BLaER1 (cell line): ENCODE results near the gene ADARB1.

Experiments used
- H3K27ac ChIP-seq: shearing (Covaris generic); formaldehyde crosslinking; 2 replicates; pipeline ENCODE4 v1.8.1; 2022
- H3K27me3 ChIP-seq: shearing (Covaris generic); formaldehyde crosslinking; 2 replicates; pipeline ENCODE4 v1.8.1; 2022
- H3K36me3 ChIP-seq: shearing (Covaris generic); formaldehyde crosslinking; 2 replicates; pipeline ENCODE4 v1.8.1; 2022
- H3K4me1 ChIP-seq: shearing (Covaris generic); formaldehyde crosslinking; 2 replicates; pipeline ENCODE4 v1.8.1; 2022
- H3K4me2 ChIP-seq: shearing (Covaris generic); formaldehyde crosslinking; 2 replicates; pipeline ENCODE4 v1.8.1; 2022
- H3K4me3 ChIP-seq: shearing (Covaris generic); formaldehyde crosslinking; 2 replicates; pipeline ENCODE4 v1.8.1; 2022
- H3K9ac ChIP-seq: shearing (Covaris generic); formaldehyde crosslinking; 2 replicates; pipeline ENCODE4 v1.8.1; 2022
- H3K9me3 ChIP-seq: shearing (Covaris generic); formaldehyde crosslinking; 2 replicates; pipeline ENCODE4 v1.8.1; 2022
- H4K20me1 ChIP-seq: shearing (Covaris generic); formaldehyde crosslinking; 2 replicates; pipeline ENCODE4 v1.8.1; 2022
- Cebpa-rat ChIP-seq: shearing (Covaris generic); IDR thresholded peaks from 2 replicates; pipeline ENCODE4 v1.8.1; 2022

ADARB1 gene

DNA sequence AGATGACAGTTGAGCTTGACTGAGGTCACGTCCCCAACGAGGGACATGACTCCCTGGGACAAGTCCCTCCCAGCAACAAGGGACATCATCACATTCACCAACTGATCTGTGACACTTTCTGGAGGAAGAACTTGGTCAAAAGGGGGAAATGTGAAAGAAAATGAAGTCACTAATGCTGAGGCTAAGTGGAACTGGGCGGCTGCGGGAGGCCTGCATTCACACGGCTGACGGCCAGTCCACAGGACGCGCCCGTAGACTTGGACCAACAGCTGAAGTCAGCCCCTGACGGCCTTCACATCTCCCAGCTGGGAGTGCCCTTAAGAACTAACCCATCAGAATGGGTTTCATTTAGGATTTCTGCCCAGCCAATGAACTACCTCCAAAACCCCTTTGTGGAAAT lies 186.7 kb downstream of the ADARB1 start:
- H3K9me3 ChIP-seq, result no peaks in the 10 kb centered on the region
- peaks cover 35% of the 10 kb centered on the region for H3K4me1 ChIP-seq
- H3K36me3 ChIP-seq, result peaks cover 30% of the 10 kb centered on the region
- H3K9ac ChIP-seq, result no peak overlapping the region
- no peak overlapping the region for H3K4me2 ChIP-seq
- no peak overlapping the region for H3K27ac ChIP-seq
- peaks cover 4% of the 10 kb centered on the region; the same call in 1 of the 2 replicates for H4K20me1 ChIP-seq
- H3K27me3 ChIP-seq, result no peaks in the 10 kb centered on the region
- H3K4me3 ChIP-seq, result no peak overlapping the region
- no peak for TF ChIP-seq Cebpa-rat

- H3K4me2 ChIP-seq, result no peak overlapping the region
- no peak overlapping the region for H3K4me3 ChIP-seq
- no peak overlapping the region for H3K9ac ChIP-seq
- no peak overlapping the region for H3K27ac ChIP-seq
- peaks cover 35% of the 10 kb centered on the region for H3K4me1 ChIP-seq
- TF ChIP-seq Cebpa-rat, result no peak
- H3K36me3 ChIP-seq, result peaks cover 38% of the 10 kb centered on the region
- no peaks in the 10 kb centered on the region for H3K9me3 ChIP-seq
- H3K27me3 ChIP-seq, result no peaks in the 10 kb centered on the region
- peaks cover 8% of the 10 kb centered on the region; the same call in 1 of the 2 replicates for H4K20me1 ChIP-seq
Observed at GRCh38 chr21:45262041-45262581, 187.7 kb downstream of the ADARB1 start.

GRCh38 chr21:45262616-45263015 lies 188.2 kb downstream of the ADARB1 start:
- peaks cover 43% of the 10 kb centered on the region for H3K36me3 ChIP-seq
- H3K4me3 ChIP-seq, result no peak overlapping the region
- H3K4me1 ChIP-seq, result peaks cover 35% of the 10 kb centered on the region
- H3K4me2 ChIP-seq, result no peak overlapping the region
- no peak overlapping the region for H3K9ac ChIP-seq
- no peak overlapping the region for H3K27ac ChIP-seq
- peaks cover 8% of the 10 kb centered on the region; the same call in 1 of the 2 replicates for H4K20me1 ChIP-seq
- TF ChIP-seq Cebpa-rat, result no peak
- no peaks in the 10 kb centered on the region for H3K27me3 ChIP-seq
- H3K9me3 ChIP-seq, result peaks cover 5% of the 10 kb centered on the region

DNA sequence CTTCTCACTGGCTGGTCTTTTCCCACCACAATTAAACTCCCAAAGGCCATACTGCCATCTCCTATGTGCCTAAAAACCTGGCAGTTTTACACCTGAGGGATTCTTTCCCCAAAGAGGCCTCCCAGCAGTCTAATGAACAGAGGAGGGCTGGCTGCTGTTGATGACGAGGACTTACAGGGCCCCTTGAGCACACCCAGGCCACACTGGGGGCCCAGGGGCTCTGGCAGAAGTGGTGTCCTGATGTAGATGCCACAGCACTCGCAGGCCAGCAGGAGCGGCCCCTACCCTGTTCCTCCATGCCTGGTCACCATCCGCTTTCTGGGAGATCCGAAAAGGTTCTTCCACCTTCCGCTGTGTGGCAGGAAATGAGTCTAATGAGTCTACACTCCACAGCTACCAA lies 189.2 kb downstream of the ADARB1 start:
- Histone ChIP-seq H3K27ac (no peak overlapping the region), H4K20me1 (peaks cover 8% of the 10 kb centered on the region; the same call in 1 of the 2 replicates), H3K4me1 (peaks cover 30% of the 10 kb centered on the region), H3K9ac (no peak overlapping the region), H3K27me3 (no peaks in the 10 kb centered on the region), H3K9me3 (peaks cover 7% of the 10 kb centered on the region), H3K4me2 (no peak overlapping the region), H3K4me3 (no peak overlapping the region), H3K36me3 (peaks cover 47% of the 10 kb centered on the region)
- no peak for TF ChIP-seq Cebpa-rat

- peaks cover 9% of the 10 kb centered on the region for H3K9me3 ChIP-seq
- peaks cover 47% of the 10 kb centered on the region for H3K36me3 ChIP-seq
Observed at GRCh38 chr21:45264146-45264911, 189.9 kb downstream of the ADARB1 start.

GRCh38 chr21:45264912-45265515 lies 190.6 kb downstream of the ADARB1 start:
- TF ChIP-seq Cebpa-rat, result no peak
- no peaks in the 10 kb centered on the region for H3K27me3 ChIP-seq
- peaks cover 54% of the 10 kb centered on the region for H3K36me3 ChIP-seq
- H3K9me3 ChIP-seq, result peaks cover 16% of the 10 kb centered on the region
- H3K4me1 ChIP-seq, result peaks cover 30% of the 10 kb centered on the region
- H3K4me2 ChIP-seq, result no peak overlapping the region
- no peak overlapping the region for H3K27ac ChIP-seq
- peaks cover 8% of the 10 kb centered on the region; the same call in 1 of the 2 replicates for H4K20me1 ChIP-seq
- no peak overlapping the region for H3K9ac ChIP-seq
- H3K4me3 ChIP-seq, result no peak overlapping the region

More at GRCh38 chr21:45264146-45264911, 189.9 kb downstream of the ADARB1 start:
- Histone ChIP-seq H4K20me1 (peaks cover 8% of the 10 kb centered on the region; the same call in 1 of the 2 replicates), H3K4me1 (peaks cover 30% of the 10 kb centered on the region), H3K4me2 (no peak overlapping the region), H3K27me3 (no peaks in the 10 kb centered on the region), H3K27ac (no peak overlapping the region), H3K9ac (no peak overlapping the region), H3K4me3 (no peak overlapping the region)
- no peak for TF ChIP-seq Cebpa-rat

DNA sequence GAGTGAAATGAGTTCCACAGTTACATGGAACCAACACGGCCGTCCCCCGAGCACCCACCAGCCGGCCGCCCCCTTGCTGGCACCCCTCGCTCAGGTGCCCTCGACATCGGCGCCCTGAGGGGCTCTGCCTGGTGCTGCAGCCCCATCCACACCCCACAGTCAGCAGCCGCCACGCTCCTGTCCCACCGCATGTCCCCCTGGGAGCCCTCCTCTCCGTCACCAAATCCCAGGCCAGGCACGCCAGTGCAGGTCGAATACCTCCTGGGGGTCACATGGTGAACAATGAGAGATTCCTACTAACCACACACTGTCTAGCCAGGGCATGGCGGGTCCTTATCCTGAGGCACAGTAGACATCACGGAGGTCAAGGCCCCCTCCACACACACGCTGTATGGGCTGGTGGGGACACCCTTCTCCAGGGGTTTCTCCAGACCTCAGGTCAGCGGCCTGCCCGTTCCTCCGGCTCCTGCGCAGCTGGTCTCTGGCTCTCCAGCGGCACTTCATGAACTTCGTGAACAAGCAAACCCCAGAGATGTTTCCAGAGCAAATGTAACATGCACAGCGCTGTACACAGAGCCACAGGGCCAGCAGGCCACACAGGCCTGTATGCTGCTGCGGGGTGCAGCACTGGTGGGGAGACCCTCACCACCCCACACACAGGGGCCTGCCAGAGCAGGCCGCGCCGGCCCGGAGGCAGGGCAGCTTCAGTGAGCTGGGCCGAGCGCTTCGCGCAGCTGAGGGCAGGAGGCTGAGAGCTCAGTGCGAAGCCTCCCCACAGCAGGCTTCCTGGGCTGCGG lies 191.5 kb downstream of the ADARB1 start:
- no peak for TF ChIP-seq Cebpa-rat
- Histone ChIP-seq H3K9ac (0 out of 2 replicates have a peak overlapping the region, but pooled peaks have one; percentile 31), H3K36me3 (peaks cover 63% of the 10 kb centered on the region), H3K9me3 (peaks cover 25% of the 10 kb centered on the region), H3K4me2 (peak overlapping the region; percentile 69), H3K4me1 (peaks cover 21% of the 10 kb centered on the region), H3K4me3 (no peak overlapping the region), H4K20me1 (peaks cover 8% of the 10 kb centered on the region; the same call in 1 of the 2 replicates), H3K27me3 (no peaks in the 10 kb centered on the region), H3K27ac (peak overlapping the region; percentile 82)

- peaks cover 33% of the 10 kb centered on the region for H3K9me3 ChIP-seq
- H3K27me3 ChIP-seq, result no peaks in the 10 kb centered on the region
- peaks cover 21% of the 10 kb centered on the region for H3K4me1 ChIP-seq
- H3K36me3 ChIP-seq, result peaks cover 71% of the 10 kb centered on the region
- peak overlapping the region; percentile 69 for H3K4me2 ChIP-seq
- H3K27ac ChIP-seq, result peak overlapping the region; percentile 82
- peak overlapping the region; percentile 31; the same call in 1 of the 2 replicates for H3K4me3 ChIP-seq
- peaks cover 8% of the 10 kb centered on the region; the same call in 1 of the 2 replicates for H4K20me1 ChIP-seq
- no peak for TF ChIP-seq Cebpa-rat
- H3K9ac ChIP-seq, result peak overlapping the region; percentile 55; the same call in 1 of the 2 replicates
Observed at GRCh38 chr21:45266518-45267389, 192.4 kb downstream of the ADARB1 start.

DNA sequence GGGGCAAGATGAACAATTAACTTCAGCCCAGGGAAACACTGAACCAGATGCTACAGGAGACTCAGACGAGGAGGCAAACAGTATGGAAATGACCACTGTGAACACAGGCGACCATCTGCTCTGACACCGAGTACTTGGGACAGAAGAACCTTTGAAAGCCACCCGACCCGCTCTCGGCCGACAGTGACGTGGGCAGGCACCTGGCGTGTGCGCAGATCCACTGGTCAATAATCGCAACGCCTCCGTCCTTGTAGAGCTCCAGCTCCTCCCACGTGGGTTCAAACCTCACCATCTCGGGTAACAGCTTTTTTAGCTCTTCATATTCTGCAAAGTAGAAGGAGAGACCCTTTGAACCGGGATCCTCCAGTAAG lies 193.0 kb downstream of the ADARB1 start:
- H3K36me3 ChIP-seq, result peaks cover 77% of the 10 kb centered on the region
- TF ChIP-seq Cebpa-rat, result no peak
- peak overlapping the region; percentile 69 for H3K4me2 ChIP-seq
- no peak overlapping the region for H3K4me3 ChIP-seq
- H3K27ac ChIP-seq, result peak overlapping the region; percentile 82
- peaks cover 8% of the 10 kb centered on the region; the same call in 1 of the 2 replicates for H4K20me1 ChIP-seq
- H3K27me3 ChIP-seq, result no peaks in the 10 kb centered on the region
- H3K4me1 ChIP-seq, result peaks cover 21% of the 10 kb centered on the region
- H3K9ac ChIP-seq, result peak overlapping the region; percentile 55; the same call in 1 of the 2 replicates
- H3K9me3 ChIP-seq, result peaks cover 39% of the 10 kb centered on the region
